ENCODE results near the gene SMIM23. TPM values are rescaled to one million over a fixed set of nuclear protein-coding genes. Genes with fewer than 3 reads are reported as not detected.
"Not testable (repeated sequence)": the region's sequence is repeated elsewhere in the genome, so short reads cannot be mapped to it uniquely, and the experiment has no call there.

Gene SMIM23
- total RNA-seq, 4 donors from 2014 or later, result not detected

GRCh38 chr5:171776770-171777759 lies 8.6 kb upstream of the SMIM23 start:
- intact Hi-C loops (cut with DNase I; ENCODE audit: low total_unique reads) (no loop called here), in situ Hi-C loops (cut with MboI; ENCODE audit: low pct_ligation_motif_present in 1 of 4, low pct_unique_long_range_greater_than_20kb in 1 of 4, low sequenced_read_pairs in 3 of 4) (no loop called here)

GRCh38 chr5:171781744-171782143 lies 3.9 kb upstream of the SMIM23 start:
- H3K36me3 ChIP-seq; intact Hi-C loops (cut with DNase I; ENCODE audit: low total_unique reads); H3K4me3 ChIP-seq; H3K4me1 ChIP-seq; DNase-seq; H3K27me3 ChIP-seq; in situ Hi-C loops (cut with MboI; ENCODE audit: low pct_ligation_motif_present in 1 of 4, low pct_unique_long_range_greater_than_20kb in 1 of 4, low sequenced_read_pairs in 3 of 4); H3K9me3 ChIP-seq; H3K27ac ChIP-seq: not testable (repeated sequence)
- 72 to 83% methylated on average over 1 to 4 of the region's 4 CpGs for WGBS, 2 donors (ENCODE audit: low coverage in 1 of 2)

More at GRCh38 chr5:171776770-171777759, 8.6 kb upstream of the SMIM23 start:
- Histone ChIP-seq H3K9me3 (no peaks in the 10 kb centered on the region), H3K4me1 (no peaks in the 10 kb centered on the region), H3K36me3 (no peaks in the 10 kb centered on the region), H3K4me3 (no peak overlapping the region), H3K27ac (no peak overlapping the region), H3K27me3 (no peaks in the 10 kb centered on the region)
- WGBS, 2 donors (ENCODE audit: low coverage in 1 of 2), result 67 to 71% methylated on average over 12 to 19 of the region's 19 CpGs
- DNase-seq, result no peak
- TF ChIP-seq CTCF (IDR thresholded peaks at IDR 0.05) (no peak), EP300 (IDR thresholded peaks at IDR 0.05; ENCODE audit: low read depth) (no peak), POLR2AphosphoS5 (IDR thresholded peaks at IDR 0.05) (no peak), POLR2A (IDR thresholded peaks at IDR 0.05) (no peak)

GRCh38 chr5:171782332-171782966 lies 3.2 kb upstream of the SMIM23 start:
- 85 to 86% methylated on average over 14 to 18 of the region's 18 CpGs for WGBS, 2 donors (ENCODE audit: low coverage in 1 of 2)
- intact Hi-C loops (cut with DNase I; ENCODE audit: low total_unique reads), result no loop called here

GRCh38 chr5:171783051-171783450 lies 2.6 kb upstream of the SMIM23 start:
- H3K4me1 ChIP-seq, result no peaks in the 10 kb centered on the region
- H3K27ac ChIP-seq, result no peak overlapping the region
- no peaks in the 10 kb centered on the region for H3K36me3 ChIP-seq
- intact Hi-C loops (cut with DNase I; ENCODE audit: low total_unique reads), result no loop called here
- no peak for TF ChIP-seq EP300 (IDR thresholded peaks at IDR 0.05; ENCODE audit: low read depth)
- H3K27me3 ChIP-seq, result peaks cover 5% of the 10 kb centered on the region
- 85 to 89% methylated on average over 2 of the region's 2 CpGs for WGBS, 2 donors (ENCODE audit: low coverage in 1 of 2)
- in situ Hi-C loops (cut with MboI; ENCODE audit: low pct_ligation_motif_present in 1 of 4, low pct_unique_long_range_greater_than_20kb in 1 of 4, low sequenced_read_pairs in 3 of 4), result no loop called here
- no peaks in the 10 kb centered on the region for H3K9me3 ChIP-seq
- H3K4me3 ChIP-seq, result no peak overlapping the region
- DNase-seq, result no peak

More at GRCh38 chr5:171782332-171782966, 3.2 kb upstream of the SMIM23 start:
- Histone ChIP-seq H3K9me3 (no peaks in the 10 kb centered on the region), H3K27ac (no peak overlapping the region), H3K4me1 (no peaks in the 10 kb centered on the region), H3K4me3 (no peak overlapping the region), H3K27me3 (peaks cover 5% of the 10 kb centered on the region), H3K36me3 (no peaks in the 10 kb centered on the region)
- DNase-seq, result no peak
- in situ Hi-C loops (cut with MboI; ENCODE audit: low pct_ligation_motif_present in 1 of 4, low pct_unique_long_range_greater_than_20kb in 1 of 4, low sequenced_read_pairs in 3 of 4), result no loop called here
- no peak for TF ChIP-seq CTCF (IDR thresholded peaks at IDR 0.05)
- no peak for TF ChIP-seq EP300 (IDR thresholded peaks at IDR 0.05; ENCODE audit: low read depth)
- TF ChIP-seq POLR2A (IDR thresholded peaks at IDR 0.05), result no peak
- TF ChIP-seq POLR2AphosphoS5 (IDR thresholded peaks at IDR 0.05), result no peak

- H3K4me1 ChIP-seq, result no peaks in the 10 kb centered on the region
- H3K27ac ChIP-seq, result no peak overlapping the region
- no peaks in the 10 kb centered on the region for H3K9me3 ChIP-seq
- intact Hi-C loops (cut with DNase I; ENCODE audit: low total_unique reads) (no loop called here), in situ Hi-C loops (cut with MboI; ENCODE audit: low pct_ligation_motif_present in 1 of 4, low pct_unique_long_range_greater_than_20kb in 1 of 4, low sequenced_read_pairs in 3 of 4) (no loop called here)
- 73 to 92% methylated on average over 1 of the region's 1 CpG for WGBS, 2 donors (ENCODE audit: low coverage in 1 of 2)
- H3K4me3 ChIP-seq, result no peak overlapping the region
- no peaks in the 10 kb centered on the region for H3K27me3 ChIP-seq
- TF ChIP-seq EP300 (IDR thresholded peaks at IDR 0.05; ENCODE audit: low read depth) (no peak), POLR2AphosphoS5 (IDR thresholded peaks at IDR 0.05) (no peak), CTCF (IDR thresholded peaks at IDR 0.05) (no peak), POLR2A (IDR thresholded peaks at IDR 0.05) (no peak)
- no peaks in the 10 kb centered on the region for H3K36me3 ChIP-seq
- no peak for DNase-seq
These were observed 3.7 kb downstream of the SMIM23 start for GRCh38 chr5:171789353-171789752.
